Measurements from ENCODE around the gene CSNK1G2. TPM values are rescaled to one million over a fixed set of nuclear protein-coding genes. Genes with fewer than 3 reads are reported as not detected.

The CSNK1G2 gene
- total and polyA plus RNA-seq, 2 of the 13 experiments (the other 11 are each of a cell fraction or from before 2014, with no cell fraction given) = 53.8 to 72.5 TPM

GRCh38 chr19:1905110-1905862 lies 35.7 kb upstream of the CSNK1G2 start, which contains the start of the genes ADAT3 and SCAMP4 (continued):
- TF ChIP-seq MLX (CRISPR knock-in tag; IDR thresholded peaks at IDR 0.05) (peak; percentile 47; the same call in 1 of the 2 replicates), ZBTB43 (CRISPR knock-in tag; conservative IDR thresholded peaks at IDR 0.05) (no peak), TARDBP (CRISPR knock-in tag; IDR thresholded peaks at IDR 0.05) (no peak; the same call in 1 of the 2 replicates), PBX2 (CRISPR knock-in tag; IDR thresholded peaks at IDR 0.05) (no peak), ATF5 (CRISPR knock-in tag; IDR thresholded peaks at IDR 0.05; ENCODE audit: low read depth) (no peak), DNMT3B (CRISPR knock-in tag; conservative IDR thresholded peaks at IDR 0.05) (no peak), FOXO1 (CRISPR knock-in tag; IDR thresholded peaks at IDR 0.05) (no peak), ZNF496 (CRISPR knock-in tag; IDR thresholded peaks at IDR 0.05; ENCODE audit: insufficient replicate concordance) (no peak), ZNF724P (CRISPR knock-in tag; IDR thresholded peaks at IDR 0.05; ENCODE audit: borderline replicate concordance) (no peak), MBD4 (IDR thresholded peaks at IDR 0.05; ENCODE audit: borderline replicate concordance, low read length) (no peak), ZNF7 (CRISPR knock-in tag; IDR thresholded peaks at IDR 0.05) (no peak), ZNF280B (CRISPR knock-in tag; IDR thresholded peaks at IDR 0.05; ENCODE audit: borderline replicate concordance) (peak; percentile 55; the same call in 1 of the 2 replicates), ZNF12 (CRISPR knock-in tag; IDR thresholded peaks at IDR 0.05) (no peak), ELK4 (CRISPR knock-in tag; IDR thresholded peaks at IDR 0.05; ENCODE audit: borderline replicate concordance) (peak; percentile 74; the same call in 1 of the 2 replicates), ZNF879 (CRISPR knock-in tag; IDR thresholded peaks at IDR 0.05) (no peak), RAD51 (IDR thresholded peaks at IDR 0.05; ENCODE audit: borderline replicate concordance) (peak; percentile 58; the same call in 1 of the 2 replicates), ATRX (CRISPR knock-in tag; IDR thresholded peaks at IDR 0.05; ENCODE audit: borderline replicate concordance) (no peak), MTA3 (CRISPR knock-in tag; IDR thresholded peaks at IDR 0.05) (no peak), ZNF629 (CRISPR knock-in tag; conservative IDR thresholded peaks at IDR 0.05) (no peak), IKZF5 (CRISPR knock-in tag; IDR thresholded peaks at IDR 0.05) (peak; percentile 4; the same call in 1 of the 2 replicates), ZNF260 (CRISPR knock-in tag; IDR thresholded peaks at IDR 0.05; ENCODE audit: borderline replicate concordance, low read depth) (no peak), ETV6 (CRISPR knock-in tag; conservative IDR thresholded peaks at IDR 0.05) (0 out of 2 replicates have a peak, but pooled peaks have one; percentile 20)
